Ishikawa (cell line): Measurements from ENCODE around the gene PGLYRP4.

Experiments
- CEBPB ChIP-seq: IDR thresholded peaks from 2 replicates; pipeline ENCODE4 v1.6.1; 2012
- CREB1 ChIP-seq: IDR thresholded peaks from 2 replicates; pipeline ENCODE4 v1.6.1; 2012; ENCODE audit warnings: low read depth
- EGR1 ChIP-seq: IDR thresholded peaks from 2 replicates; pipeline ENCODE4 v1.6.1; 2012
- EP300 ChIP-seq: IDR thresholded peaks from 2 replicates; pipeline ENCODE4 v1.6.1; 2012; ENCODE audit warnings: borderline replicate concordance
- FOXM1 ChIP-seq: IDR thresholded peaks from 2 replicates; pipeline ENCODE4 v1.6.1; 2012; ENCODE audit warnings: low read depth, borderline replicate concordance
- NFIC ChIP-seq: IDR thresholded peaks from 2 replicates; pipeline ENCODE4 v1.6.1; 2012
- RAD21 ChIP-seq: IDR thresholded peaks from 2 replicates; pipeline ENCODE4 v1.6.1; 2012; ENCODE audit warnings: low read depth
- REST ChIP-seq: IDR thresholded peaks from 2 replicates; pipeline ENCODE4 v1.6.1; 2012; ENCODE audit warnings: low read depth, mild to moderate bottlenecking
- TAF1 ChIP-seq: IDR thresholded peaks from 2 replicates; pipeline ENCODE4 v1.6.1; 2012; ENCODE audit warnings: low read depth, mild to moderate bottlenecking
- TCF12 ChIP-seq: IDR thresholded peaks from 2 replicates; pipeline ENCODE4 v1.6.1; 2012; ENCODE audit warnings: low read depth
- TEAD4 ChIP-seq: IDR thresholded peaks from 2 replicates; pipeline ENCODE4 v1.6.1; 2012
- USF1 ChIP-seq: IDR thresholded peaks from 2 replicates; pipeline ENCODE4 v1.6.1; 2012
- YY1 ChIP-seq: IDR thresholded peaks from 2 replicates; pipeline ENCODE4 v1.6.1; 2012; ENCODE audit warnings: low read depth
- ZBTB7A ChIP-seq: IDR thresholded peaks from 2 replicates; pipeline ENCODE4 v1.6.1; 2012; ENCODE audit warnings: low read depth
- TF ChIP-seq, protein P1 (sequence below): IDR thresholded peaks from 2 replicates; pipeline ENCODE4 v1.6.1; 2012

The PGLYRP4 gene

GRCh38 chr1:153307221-153307600 lies 41.4 kb downstream of the PGLYRP4 start:
- TF ChIP-seq YY1 (no peak), USF1 (no peak), EGR1 (no peak), NFIC (no peak), TEAD4 (no peak), TAF1 (no peak), CREB1 (no peak), RAD21 (no peak), FOXM1 (no peak), CEBPB (no peak)

DNA sequence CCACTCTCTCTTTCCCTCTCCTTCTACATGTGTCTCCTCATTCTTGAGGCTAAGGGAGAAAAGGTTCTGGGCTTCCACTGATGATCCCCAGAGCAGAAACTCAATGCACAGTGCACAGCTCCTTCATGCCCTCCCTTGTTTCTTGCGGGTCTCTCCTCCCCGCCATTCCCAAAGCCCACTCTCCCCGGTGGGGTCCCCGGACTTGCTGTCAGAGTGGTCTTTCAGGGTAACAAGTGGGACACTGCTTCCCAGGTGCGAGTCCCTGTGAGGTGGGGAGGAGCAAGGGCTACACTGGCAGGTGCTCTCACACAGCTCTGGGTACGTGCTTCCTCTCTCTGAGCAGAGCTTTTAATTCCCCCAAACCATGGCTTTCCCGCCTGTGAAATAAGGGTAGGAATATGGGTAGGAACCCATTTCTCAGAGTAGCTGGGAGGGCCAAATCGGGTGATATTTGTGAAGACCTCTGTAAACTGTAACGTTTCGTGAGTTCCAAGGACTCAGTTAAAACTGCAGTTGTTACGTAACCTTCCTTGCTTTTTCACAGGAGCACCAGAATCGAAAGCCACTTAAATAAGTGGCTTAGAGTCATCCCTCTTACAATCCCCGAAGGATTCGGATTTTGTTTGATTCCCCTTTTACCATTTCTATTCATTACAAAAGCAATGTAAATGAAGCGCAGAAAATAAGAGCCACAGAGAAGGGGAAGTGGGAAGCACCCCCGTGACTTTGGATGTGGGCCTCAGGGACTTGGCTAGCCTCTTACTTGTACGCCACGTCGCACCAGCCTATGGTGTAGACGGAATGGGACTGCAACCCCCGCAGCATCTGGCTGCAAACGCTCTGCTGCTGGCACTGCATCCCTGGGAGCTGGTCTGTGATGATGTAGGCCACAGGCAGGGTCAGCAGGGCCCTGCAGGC lies 42.1 kb downstream of the PGLYRP4 start:
- TF ChIP-seq CEBPB (no peak), EGR1 (no peak), YY1 (no peak), TEAD4 (no peak), NFIC (no peak), USF1 (no peak), EP300 (no peak), CREB1 (no peak), FOXM1 (no peak), TAF1 (no peak)
- TF ChIP-seq, protein P1, sequence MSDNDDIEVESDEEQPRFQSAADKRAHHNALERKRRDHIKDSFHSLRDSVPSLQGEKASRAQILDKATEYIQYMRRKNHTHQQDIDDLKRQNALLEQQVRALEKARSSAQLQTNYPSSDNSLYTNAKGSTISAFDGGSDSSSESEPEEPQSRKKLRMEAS = no peak

DNA sequence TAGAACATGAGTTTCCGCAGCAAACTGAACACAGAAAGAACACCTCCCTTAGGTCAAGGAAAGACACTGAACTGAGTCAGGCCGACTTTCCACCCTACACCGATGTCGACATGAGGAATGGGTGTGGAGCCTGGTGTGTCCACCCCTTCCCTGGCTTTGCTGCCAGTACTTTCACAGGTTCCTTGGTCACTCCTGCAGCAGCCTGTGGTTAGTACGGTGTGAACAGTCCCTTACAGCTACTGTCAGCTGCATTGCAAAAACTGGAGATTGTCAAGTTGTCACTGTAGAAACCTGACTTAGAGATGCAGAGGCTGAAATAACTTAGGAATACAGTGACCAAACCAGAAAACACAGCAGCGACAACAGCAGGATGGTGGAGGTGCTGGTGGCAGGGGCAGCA lies 43.0 kb downstream of the PGLYRP4 start:
- TF ChIP-seq USF1 = no peak
- no peak for TF ChIP-seq EGR1
- TF ChIP-seq, protein P1 = no peak
- no peak for TF ChIP-seq TAF1

DNA sequence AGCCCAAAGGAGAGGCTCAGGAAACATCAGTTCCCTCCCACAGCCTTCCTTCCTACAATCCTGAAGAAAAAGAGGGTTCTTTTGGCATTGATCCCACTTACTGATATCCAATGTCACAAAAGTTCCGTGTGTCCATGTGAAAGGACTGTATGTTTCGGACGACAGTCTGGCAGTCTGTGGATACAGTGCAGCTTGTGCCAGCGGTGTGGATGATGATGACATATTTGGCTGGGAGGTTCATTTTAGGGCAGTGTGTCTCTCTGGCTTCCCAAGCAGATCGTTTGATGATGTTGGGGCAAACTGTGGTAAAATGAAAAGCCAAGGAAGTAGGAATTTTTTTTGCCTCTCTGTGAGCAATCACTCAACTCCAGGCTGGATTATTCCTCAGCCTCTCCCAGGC lies 46.3 kb downstream of the PGLYRP4 start:
- TF ChIP-seq, protein P1 = no peak

- TF ChIP-seq CREB1 (no peak), ZBTB7A (no peak), FOXM1 (no peak), NFIC (no peak), RAD21 (no peak), YY1 (no peak), CEBPB (no peak), TAF1 (no peak), REST (no peak), EP300 (no peak), EGR1 (no peak), TEAD4 (no peak), TCF12 (no peak)
Measured at GRCh38 chr1:153293851-153294250, 54.8 kb downstream of the PGLYRP4 start.

DNA sequence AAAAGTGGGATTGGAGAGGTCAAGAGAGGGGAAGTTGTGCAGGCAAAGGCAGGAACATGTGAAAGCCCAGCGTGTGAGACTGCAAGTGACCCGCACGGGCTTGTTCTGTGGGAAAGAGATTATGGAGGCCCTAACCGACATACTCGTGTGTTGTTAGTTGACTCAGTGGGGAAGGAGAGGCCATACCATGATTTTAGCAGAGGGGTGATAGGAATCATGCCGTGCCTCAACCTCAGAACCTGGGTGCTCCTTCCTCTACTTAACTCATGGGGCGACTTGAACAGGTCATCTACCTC lies 55.2 kb downstream of the PGLYRP4 start:
- TF ChIP-seq ZBTB7A (no peak), CEBPB (no peak), TEAD4 (no peak), NFIC (no peak), EGR1 (no peak), YY1 (no peak), FOXM1 (no peak), RAD21 (no peak), TAF1 (no peak), CREB1 (no peak), USF1 (no peak), TCF12 (no peak)
- TF ChIP-seq, protein P1 = no peak
